ENCODE data around the gene TUT7.

Gene TUT7

DNA sequence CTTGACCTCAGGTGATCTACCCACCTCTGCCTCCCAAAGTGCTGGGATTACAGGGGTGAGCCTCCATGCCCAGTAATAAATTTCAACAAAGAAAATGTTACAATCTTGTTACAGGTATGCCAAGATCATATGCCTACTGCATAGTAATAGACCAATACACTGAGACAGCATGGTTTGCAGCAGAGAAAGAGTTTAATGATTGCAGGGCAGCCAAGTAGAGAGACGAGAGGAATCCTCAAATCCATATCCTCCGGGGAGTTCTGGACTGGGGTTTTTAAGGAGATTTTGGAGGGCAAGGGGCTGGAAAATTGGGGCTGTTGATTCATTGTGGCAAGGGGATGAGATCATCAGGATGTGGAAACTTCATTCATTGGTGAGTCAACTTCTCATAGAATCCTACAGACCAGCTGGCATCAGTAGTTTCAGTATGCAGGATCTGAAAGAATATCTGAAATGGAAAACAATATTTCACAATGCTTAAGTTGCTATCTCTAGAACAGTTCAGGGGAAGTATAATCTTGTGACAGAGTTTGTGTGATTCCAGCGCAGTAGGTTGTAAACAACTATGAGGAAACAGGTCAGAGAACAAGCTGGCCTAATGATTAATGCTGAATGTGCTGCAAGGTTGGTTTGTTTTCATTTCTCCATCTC, 14.8 kb upstream of the TUT7 start:
- TF ChIP-seq, protein P1, sequence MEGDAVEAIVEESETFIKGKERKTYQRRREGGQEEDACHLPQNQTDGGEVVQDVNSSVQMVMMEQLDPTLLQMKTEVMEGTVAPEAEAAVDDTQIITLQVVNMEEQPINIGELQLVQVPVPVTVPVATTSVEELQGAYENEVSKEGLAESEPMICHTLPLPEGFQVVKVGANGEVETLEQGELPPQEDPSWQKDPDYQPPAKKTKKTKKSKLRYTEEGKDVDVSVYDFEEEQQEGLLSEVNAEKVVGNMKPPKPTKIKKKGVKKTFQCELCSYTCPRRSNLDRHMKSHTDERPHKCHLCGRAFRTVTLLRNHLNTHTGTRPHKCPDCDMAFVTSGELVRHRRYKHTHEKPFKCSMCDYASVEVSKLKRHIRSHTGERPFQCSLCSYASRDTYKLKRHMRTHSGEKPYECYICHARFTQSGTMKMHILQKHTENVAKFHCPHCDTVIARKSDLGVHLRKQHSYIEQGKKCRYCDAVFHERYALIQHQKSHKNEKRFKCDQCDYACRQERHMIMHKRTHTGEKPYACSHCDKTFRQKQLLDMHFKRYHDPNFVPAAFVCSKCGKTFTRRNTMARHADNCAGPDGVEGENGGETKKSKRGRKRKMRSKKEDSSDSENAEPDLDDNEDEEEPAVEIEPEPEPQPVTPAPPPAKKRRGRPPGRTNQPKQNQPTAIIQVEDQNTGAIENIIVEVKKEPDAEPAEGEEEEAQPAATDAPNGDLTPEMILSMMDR (conservative IDR thresholded peaks at IDR 0.05; ENCODE audit: low read depth, low read length): no peak
- Histone ChIP-seq H3K9ac (no peak overlapping the region), H3K27ac (no peak overlapping the region), H3K4me1 (ENCODE audit: low read depth, poor library complexity, severe bottlenecking) (no peaks in the 10 kb centered on the region), H2AFZ (ENCODE audit: low read depth) (no peak overlapping the region), H3K4me3 (IDR thresholded peaks at IDR 0.05; ENCODE audit: insufficient read depth, low read depth, low read length) (no peak overlapping the region), H4K20me1 (ENCODE audit: insufficient read depth) (no peaks in the 10 kb centered on the region), H3K27me3 (ENCODE audit: insufficient read depth, low read depth) (no peaks in the 10 kb centered on the region), H3K4me2 (no peak overlapping the region), H3K79me2 (ENCODE audit: insufficient read depth, low read depth) (no peaks in the 10 kb centered on the region), H3K36me3 (ENCODE audit: insufficient read depth) (no peaks in the 10 kb centered on the region)

DNA sequence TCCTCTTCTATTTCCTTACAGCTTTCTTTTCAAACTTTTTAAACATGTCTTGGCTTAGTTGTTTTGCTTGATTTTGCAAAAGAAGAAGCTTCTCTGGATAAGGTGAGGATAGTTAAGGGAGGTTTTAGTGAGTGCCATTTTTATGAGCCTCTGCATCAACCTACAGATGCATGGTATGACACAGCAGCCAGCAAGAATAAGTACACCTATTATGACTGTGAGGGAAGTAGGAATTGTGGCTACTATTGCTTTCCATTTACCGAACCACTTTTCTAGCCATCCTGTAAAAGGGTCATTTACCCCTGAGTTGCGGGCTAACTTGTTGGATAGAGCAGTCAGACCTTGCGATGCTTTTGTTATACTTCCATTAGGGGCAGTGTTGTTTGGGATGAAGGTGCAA, 7.0 kb upstream of the TUT7 start:
- Histone ChIP-seq H2AFZ (ENCODE audit: low read depth) (no peak overlapping the region), H3K4me2 (no peak overlapping the region), H3K27ac (no peak overlapping the region), H3K36me3 (ENCODE audit: insufficient read depth) (no peaks in the 10 kb centered on the region), H3K4me1 (ENCODE audit: low read depth, poor library complexity, severe bottlenecking) (no peaks in the 10 kb centered on the region), H3K79me2 (ENCODE audit: insufficient read depth, low read depth) (no peaks in the 10 kb centered on the region), H4K20me1 (ENCODE audit: insufficient read depth) (no peaks in the 10 kb centered on the region), H3K4me3 (IDR thresholded peaks at IDR 0.05; ENCODE audit: insufficient read depth, low read depth, low read length) (no peak overlapping the region), H3K27me3 (ENCODE audit: insufficient read depth, low read depth) (no peaks in the 10 kb centered on the region), H3K9ac (no peak overlapping the region)
- TF ChIP-seq, protein P1 (conservative IDR thresholded peaks at IDR 0.05; ENCODE audit: low read depth, low read length): no peak

DNA sequence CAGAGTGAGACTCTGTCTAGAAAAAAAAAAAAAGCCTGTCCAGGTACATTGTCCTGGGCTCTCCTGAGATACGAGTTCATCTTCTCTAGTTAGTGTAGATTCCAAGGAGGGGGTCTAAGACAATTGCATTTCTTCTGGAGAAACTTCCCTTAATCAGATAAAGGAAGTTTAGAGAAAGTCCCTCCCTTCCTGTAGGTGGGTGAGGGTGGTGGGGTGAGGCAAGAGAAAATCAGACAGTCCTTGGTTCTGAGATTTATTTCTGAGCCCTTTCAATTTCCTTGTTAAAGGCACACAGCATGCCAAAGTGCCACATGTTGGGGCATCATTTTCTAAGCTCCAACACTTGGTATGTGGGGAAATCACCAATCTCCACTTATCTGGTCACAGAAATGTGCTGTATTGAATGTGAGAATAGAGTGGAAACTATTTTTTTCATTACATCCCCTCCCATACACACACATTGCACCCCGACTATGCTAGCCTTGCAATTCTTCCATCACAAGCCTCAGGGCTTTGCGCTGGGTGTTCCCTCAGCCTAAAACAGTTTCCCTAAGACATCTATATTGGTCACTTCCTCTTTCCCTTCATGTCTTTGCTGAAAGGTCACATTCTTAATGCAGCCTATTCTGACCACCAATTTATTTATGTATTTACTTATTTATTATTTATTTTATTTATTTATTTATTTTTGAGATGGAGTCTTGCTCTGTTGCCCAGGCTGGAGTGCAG, 5.1 kb upstream of the TUT7 start:
- Histone ChIP-seq H3K4me2 (no peak overlapping the region), H3K9ac (no peak overlapping the region), H3K27ac (no peak overlapping the region), H4K20me1 (ENCODE audit: insufficient read depth) (no peaks in the 10 kb centered on the region), H3K4me1 (ENCODE audit: low read depth, poor library complexity, severe bottlenecking) (no peaks in the 10 kb centered on the region), H3K27me3 (ENCODE audit: insufficient read depth, low read depth) (no peaks in the 10 kb centered on the region), H3K36me3 (ENCODE audit: insufficient read depth) (no peaks in the 10 kb centered on the region), H2AFZ (ENCODE audit: low read depth) (no peak overlapping the region), H3K4me3 (IDR thresholded peaks at IDR 0.05; ENCODE audit: insufficient read depth, low read depth, low read length) (no peak overlapping the region), H3K79me2 (ENCODE audit: insufficient read depth, low read depth) (no peaks in the 10 kb centered on the region)
- TF ChIP-seq, protein P1 (conservative IDR thresholded peaks at IDR 0.05; ENCODE audit: low read depth, low read length): no peak

DNA sequence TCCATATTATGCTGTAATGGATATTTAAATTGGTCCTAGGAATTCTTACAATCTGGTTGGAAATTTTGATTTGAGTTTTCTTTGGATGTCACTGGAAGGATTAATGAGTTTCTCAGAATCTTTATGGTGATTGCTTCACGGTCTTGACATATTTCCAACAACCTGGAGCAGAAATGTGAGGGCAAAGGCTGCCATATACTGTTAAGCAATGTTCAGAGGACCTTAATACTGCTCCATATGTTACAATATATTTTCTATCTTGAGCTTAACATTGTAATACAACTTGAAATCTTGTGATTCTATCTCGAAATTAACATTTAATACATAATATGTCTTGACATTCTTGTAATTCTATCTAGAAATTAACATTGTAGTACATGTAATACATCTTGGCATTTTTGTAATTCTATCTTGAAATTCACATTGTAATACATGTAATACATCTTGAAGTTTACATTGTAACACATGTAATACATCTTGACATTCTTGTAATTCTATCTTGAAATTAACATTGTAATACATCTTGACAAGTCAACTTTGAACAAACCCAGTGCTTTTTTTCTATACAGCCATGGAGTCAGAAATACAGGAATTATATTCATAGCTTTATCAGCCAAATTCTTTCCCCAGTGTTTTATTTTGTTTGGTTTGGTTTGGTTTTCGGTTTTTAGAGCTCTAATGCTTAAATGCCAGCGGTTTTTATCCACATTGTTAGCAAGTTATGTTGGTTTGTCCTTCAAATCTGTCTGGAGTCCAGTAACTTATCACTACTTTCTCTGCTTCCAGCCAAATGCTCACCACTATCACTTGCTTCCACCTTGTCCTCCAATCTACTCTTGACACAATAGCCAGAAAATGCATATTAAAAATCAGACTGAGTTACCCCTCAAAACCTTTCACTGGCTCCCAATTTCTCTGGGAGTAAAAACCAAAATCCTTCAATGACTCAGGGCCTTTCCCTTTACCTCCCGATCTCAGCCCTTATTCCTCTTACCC, 3.0 kb upstream of the TUT7 start:
- Histone ChIP-seq H3K36me3 (ENCODE audit: insufficient read depth) (no peaks in the 10 kb centered on the region), H3K27ac (no peak overlapping the region), H3K4me3 (IDR thresholded peaks at IDR 0.05; ENCODE audit: insufficient read depth, low read depth, low read length) (no peak overlapping the region), H3K4me2 (no peak overlapping the region), H3K27me3 (ENCODE audit: insufficient read depth, low read depth) (no peaks in the 10 kb centered on the region), H3K9ac (no peak overlapping the region), H4K20me1 (ENCODE audit: insufficient read depth) (no peaks in the 10 kb centered on the region), H3K79me2 (ENCODE audit: insufficient read depth, low read depth) (peaks cover 19% of the 10 kb centered on the region), H2AFZ (ENCODE audit: low read depth) (no peak overlapping the region), H3K4me1 (ENCODE audit: low read depth, poor library complexity, severe bottlenecking) (peaks cover 10% of the 10 kb centered on the region)
- TF ChIP-seq, protein P1 (conservative IDR thresholded peaks at IDR 0.05; ENCODE audit: low read depth, low read length): no peak
